T-helper 22 cell (primary cell): ENCODE results near the gene COL5A1.

Experiments used
- DNase-seq: peaks from one replicate; pipeline ENCODE4 v3.0.0-alpha.2; 2020; ENCODE audit warnings: low read depth

The COL5A1 gene

DNA sequence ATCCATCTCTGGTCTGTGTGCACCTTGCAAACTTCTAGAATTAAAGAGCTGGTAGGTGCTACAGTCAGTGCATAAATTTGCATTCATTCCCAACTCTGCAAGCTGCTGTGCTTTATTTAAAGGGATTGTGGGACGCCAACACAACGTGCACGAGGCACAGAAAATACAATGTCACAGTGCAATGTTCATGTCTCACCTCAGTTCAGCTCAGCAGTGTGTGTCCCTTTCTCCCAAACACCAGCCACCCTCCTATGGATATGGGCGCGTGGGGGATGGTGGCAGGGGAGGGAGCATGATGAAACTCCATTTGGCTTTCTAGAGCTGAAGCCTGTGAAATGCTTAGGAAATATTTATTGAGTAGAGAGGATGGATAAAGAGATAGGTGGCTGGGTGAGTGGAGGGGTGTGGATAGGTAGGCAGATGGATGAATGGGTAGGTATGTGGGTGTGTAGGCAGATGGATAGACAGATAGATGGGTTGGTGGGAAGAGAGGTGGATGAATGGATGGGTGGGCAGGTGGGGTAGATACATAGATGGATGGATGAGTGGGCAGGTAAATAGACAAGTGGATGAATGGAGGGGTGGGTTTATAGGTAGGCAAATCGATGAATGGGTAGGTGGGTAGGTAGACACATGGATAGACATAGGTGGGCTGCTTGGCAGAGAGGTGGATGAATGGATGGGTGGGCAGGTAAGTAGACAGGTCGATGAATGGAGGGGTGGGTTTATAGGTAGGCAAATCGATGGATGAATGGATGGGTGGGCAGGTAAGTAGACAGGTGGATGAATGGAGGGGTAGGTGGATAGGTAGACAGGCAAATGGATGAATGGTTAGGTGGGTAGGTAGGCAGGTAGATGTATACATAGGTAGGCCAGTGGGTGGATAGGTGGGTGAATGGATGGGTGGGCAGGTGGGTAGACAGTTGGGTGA is 146.3 kb downstream of the COL5A1 start:
- no peak for DNase-seq

DNA sequence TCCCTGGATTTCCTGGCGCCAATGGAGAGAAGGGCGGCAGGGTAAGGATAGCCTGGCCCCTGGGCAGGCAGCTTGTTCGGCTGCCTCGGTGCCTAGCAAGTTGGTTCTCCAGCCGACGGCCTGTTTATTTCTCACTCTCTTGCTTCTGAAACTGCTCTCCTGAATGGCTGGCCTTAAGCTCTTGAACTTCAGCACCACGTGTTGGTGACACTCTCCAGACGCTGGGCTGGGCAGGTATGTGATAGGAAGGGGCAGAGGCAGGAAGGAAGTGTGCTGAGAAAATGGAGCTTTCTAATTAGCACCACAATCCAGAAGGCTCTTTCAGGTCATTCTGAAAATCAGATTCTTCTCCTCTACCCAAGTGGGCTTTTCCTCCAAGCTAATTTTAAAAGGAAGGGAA is 147.6 kb downstream of the COL5A1 start:
- DNase-seq = no peak

DNA sequence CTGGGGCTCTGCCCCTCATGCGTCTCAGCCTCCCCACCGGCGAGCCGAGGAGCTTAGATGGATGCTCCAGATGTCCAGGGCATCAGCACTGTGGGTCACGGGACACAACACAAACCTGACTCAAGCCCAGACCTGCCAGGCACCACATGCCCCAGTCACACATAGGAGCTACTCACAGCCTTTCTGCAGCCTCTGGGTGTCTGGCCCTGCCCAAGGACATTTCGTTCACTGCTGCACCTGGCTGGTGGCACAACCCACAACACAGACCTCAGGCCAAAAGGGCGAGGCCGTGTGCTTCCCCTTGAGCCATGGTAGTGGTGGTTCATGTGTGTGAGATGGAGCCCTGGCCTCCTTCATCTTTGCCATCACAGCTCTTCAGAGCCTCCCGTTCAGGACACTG is 149.4 kb downstream of the COL5A1 start:
- no peak for DNase-seq

DNA sequence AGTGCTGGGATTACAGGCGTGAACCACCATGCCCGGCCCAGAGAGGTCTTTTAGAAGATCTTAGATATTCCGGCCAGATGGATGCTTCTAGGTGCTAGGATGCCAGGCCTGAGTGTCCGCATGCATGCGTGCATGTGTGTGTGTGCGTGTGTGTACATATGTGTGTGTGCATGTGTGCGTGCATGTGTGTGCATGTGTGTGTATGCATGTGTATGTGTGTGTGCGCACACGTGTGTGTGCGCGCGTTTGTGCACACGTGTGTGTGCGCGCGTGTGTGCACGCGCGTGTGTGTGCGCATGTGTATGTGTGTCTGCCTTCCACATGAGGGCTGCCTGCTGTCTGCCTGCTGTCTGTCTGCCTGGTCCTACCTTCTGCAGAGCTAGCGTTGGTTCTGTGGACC is 151.0 kb downstream of the COL5A1 start:
- no peak for DNase-seq

DNA sequence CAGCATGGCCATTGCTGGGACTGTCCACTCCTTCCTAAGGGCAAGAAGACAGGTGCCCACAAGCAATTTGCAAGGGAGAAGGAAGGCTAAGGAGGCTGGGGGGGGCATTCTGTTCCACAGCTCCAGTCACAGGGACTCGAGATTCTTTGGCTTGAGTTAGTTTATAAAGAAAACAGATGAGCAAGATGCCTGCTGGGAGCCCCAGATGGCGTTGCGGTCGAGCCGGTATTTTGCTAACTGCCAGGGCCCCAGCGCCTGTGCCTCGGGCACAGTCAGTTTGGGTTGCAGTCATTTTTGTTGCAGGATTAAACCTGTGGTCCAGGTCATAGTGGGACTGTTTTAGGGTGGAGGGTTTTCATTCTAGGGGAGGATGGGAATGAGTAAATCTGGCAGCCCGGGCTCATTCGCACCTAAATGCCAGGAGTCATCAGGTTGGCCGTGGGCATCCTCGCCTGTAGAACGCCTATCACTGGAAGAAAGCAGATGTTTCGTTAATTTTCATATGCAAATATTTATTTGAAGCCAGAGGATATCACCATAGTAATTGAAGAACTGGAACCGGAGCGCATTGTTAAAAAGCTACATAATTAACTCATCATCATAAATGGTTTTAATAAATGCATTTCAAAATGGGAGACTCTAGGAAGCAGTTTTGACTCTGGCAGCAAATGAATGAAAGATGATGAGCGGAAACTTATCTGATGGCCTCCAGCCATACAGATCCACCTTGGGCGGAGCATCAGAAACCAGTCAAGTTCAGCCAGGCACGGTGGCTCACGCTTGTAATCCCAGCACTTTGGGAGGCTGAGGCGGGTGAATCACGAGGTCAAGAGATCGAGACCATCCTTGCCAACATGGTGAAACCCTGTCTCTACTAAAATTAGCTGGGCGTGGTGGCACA is 151.9 kb downstream of the COL5A1 start:
- no peak for DNase-seq

DNA sequence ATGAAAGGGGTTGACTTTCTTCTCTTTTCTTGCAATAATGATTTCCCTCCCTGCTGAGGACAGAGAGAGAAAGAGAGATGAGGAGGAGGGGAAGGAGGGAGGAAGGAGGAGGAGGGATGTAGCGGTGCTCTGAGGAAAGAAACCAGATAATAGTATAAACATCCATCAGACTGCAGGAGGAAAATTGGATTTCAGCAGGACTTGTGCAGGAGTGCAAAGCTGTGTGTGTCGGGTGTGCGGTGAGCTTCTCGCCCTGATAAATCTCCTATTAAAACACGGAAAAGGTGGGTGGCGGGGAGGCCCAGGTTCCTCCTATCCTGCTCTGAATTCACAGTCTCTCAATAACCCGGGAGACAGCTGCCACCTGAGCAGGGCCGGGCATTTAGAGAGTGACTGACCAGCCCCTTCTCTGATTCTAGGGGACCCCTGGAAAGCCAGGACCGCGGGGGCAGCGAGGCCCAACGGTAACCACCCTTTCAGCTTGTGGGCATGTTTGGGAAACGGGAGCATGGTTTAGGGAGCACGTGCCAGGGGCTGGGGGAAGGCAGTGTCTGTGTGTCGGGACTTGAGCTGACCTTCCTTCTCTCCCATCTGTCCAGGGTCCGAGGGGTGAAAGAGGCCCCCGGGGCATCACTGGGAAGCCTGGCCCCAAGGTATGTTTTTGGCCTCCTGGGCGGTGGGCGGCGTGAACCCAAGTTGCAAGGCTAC is 153.2 kb downstream of the COL5A1 start:
- DNase-seq = no peak

DNA sequence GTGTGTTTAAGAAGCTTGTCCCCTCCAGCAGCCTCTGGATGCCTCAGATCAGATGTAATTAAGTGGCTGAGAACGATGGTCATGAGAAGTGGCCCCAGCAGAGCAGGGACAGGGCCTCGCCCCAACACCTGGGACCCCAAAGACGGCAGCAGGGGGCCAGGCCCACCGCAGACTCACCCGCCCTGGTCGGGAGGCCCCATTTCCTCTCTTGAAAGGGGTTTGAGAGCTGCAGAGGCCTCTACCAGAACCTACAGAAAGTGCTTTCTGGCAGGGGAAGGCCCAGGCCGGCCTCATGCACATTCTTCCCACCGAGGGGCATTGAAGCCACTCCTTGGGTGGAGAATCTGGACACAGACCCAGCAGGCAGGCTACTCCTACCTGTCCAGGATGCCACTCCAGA is 153.8 kb downstream of the COL5A1 start:
- DNase-seq = no peak

DNA sequence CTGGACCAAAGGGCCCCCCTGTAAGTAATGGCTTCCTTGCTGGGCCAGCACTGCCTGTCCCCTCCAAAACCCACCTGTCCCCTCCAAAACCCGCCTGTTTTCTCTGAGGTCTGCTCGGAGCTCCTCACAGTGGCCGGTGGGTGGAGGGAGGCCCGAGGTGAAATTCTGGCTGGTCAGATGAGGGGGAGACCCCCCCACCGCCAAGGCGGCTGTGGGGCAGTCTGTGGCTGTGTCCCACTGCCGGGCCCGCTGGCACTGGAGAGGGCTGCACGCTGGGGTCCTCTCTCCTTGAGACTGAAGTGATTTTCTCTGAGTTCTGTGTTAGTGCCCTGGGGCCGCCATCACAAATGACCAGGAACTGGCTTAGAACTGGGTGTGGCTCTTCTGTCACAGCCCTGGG is 155.3 kb downstream of the COL5A1 start:
- no peak for DNase-seq

DNA sequence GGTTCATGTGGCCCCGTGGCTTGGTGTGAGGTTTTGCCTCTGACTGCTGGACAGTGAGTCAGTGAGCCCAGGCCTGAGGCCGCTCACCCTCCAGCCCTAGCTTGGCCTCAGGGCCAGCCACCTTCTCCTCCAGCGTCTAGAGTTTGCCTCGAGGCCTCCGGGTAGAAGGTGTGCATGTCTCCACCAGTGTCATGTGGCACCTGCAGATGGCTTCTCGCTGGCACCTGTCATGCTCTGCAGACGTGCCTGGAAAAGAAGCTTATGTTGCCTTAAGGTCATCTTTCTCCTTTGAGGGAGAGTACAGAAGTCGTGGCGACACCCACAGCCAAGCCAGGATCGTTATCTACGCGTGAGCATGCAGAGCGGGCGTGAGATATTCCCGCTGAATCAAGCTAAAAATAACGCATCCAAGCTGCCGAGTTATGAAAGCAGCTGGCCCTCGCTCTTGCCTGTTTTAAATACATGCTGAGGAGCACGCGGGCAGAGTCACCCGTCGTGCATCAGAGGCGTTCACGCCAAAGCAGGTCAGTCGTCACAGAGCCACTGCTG is 159.3 kb downstream of the COL5A1 start:
- no peak for DNase-seq

DNA sequence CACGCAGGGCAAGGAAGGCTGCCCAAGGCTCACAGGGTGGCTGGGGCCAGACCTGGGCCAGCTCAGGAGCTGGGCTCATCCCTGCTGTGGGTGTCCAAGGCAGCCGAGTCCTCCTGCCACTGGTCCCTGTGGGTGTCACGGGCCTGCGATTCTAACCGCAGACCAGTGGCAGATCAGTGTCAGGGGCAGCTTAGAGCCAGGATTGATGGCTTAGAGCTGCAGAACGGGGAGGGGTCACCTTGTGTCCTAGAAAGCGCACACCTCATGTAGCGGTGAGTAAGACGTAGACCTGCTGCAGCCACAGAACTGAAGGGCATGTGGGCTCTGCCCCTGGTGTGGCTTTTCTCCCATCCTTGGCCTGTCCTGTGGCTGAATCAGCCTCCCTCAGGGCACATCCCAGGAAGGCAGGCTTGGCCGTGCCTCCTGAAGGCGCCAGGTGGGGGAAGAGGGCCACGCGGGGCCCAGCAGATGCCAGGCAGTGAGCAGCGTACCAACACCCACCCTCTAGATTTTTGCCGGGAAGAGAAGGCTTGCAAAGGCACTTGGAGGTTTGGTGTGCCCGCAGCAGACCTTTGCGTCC is 160.7 kb downstream of the COL5A1 start:
- no peak for DNase-seq

DNA sequence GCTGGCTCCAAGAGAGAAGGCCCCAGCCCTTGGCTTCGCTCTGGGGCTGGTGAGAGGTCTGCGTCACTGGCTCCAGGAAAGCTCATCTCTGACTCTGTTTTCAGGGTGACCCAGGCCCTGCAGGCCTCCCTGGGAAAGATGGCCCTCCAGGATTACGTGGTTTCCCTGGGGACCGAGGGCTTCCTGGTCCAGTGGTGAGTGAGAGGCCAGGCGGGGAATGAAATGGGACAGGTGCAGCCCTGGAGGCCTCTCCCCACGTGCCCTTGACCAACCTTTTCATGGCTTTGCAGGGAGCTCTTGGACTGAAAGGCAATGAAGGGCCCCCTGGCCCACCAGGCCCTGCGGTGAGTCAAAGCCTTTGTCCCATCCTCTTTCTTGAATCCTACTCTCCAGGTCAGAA is 163.3 kb downstream of the COL5A1 start:
- no peak for DNase-seq

DNA sequence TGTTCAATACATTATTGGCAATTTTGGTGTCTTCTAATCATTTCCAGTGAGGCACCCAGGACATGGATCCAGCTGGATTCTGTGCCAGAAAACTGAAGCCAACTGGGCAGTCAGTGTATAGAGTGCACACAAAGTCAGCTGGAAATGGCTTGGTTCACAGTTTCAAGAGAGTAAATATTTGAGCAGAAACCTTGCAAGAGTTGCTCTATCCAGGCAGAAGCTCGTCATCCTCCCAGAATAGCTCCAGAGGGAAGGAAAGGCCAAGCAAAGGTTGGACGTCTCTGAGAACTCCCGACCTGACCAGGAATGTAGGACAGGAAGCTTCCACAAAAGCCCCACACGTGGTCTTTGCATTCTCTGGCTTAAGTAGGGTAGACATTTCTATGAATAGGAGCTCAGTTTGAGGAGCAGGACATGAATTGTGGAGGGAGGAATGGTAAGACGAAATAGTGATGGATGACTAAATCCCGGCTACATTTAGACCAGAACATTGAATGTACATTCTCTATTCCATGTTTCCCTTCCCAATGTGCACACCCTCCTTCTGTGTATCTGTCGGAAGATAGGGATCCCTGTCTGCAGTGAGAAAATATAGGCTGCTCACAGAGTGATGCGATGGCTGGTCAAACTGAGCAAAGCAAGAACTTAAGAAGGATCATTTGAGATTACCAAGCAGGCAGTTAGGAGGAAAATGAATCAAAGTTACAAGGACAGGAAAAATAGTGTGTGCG is 166.3 kb downstream of the COL5A1 start:
- DNase-seq = no peak

DNA sequence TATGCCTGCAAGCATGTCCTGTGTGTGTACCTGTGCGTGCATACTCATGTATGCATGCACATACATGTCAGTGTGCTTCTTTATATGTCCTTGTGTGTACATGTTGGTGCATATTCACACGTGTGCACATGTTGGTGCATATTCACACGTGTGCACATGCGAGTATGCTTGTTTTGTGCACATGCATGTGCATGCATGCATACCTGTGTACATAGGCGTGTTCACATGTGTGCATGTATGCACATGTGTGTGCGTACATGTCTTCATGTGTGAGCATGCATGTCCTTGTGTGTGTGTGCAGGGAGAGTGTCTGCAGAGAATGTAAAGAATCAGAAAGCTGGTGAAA is 166.8 kb downstream of the COL5A1 start:
- DNase-seq = no peak

DNA sequence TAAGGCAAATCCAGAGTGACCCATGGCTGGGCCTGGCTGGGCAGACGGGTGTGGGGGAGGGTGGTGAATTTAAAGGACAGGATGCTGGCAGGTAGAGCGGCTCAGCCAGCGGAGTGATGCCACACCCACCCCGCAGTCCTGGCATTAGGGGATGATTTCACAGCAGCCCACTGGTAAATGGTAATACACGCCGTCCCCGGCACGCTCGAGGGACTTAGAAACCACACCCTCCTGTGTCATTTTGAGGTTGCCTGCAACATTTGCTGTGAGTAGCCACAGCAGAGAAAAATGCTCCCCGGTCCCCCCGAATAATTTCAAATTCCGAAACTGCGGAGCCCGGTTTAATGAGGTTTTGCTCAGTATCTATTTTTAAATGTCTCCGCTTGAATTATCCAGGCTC is 167.7 kb downstream of the COL5A1 start:
- DNase-seq = no peak

DNA sequence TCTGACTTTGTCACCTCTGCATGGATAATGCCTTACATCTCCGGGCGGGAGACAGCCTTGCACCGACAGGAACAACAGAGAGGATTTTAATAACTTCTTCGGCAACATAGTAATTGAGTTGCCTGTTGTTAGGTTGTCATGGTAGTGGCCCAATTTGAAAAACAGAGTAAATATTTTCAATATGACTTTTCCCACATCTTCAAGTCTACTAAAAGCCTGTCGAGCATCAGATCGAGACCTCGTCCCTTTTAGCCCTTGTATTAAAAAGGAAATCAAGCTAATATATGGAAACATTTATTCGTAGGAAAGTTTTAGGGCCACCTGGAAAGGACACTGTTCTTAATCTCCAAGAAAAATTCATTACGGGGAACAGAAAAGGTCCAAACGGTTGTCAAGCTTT is 168.2 kb downstream of the COL5A1 start:
- no peak for DNase-seq

DNA sequence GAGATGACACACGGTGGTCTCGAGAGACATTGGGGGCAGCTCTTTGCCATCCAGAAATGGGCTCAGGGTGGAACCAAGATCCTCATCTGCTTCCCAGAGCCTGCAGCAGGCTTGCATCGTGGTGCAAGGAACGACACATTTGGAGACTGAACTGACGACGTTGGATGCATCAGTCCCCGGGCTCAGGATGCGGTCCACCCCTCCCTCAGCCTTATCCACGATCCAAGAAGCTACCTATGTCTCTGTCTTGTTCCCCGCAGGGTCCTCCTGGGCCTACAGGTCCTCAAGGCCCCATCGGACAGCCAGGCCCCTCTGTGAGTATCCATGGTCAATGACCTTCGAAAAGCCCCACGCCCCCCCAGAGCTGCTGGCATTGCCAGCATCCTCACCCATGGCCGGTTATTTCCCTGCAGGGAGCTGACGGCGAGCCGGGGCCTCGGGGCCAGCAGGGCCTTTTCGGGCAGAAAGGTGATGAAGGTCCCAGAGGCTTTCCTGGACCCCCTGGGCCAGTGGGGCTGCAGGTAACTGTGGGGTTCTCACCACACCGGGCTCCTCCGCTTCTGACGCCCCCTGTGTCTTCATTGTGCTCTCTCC is 169.6 kb downstream of the COL5A1 start:
- DNase-seq = no peak

DNA sequence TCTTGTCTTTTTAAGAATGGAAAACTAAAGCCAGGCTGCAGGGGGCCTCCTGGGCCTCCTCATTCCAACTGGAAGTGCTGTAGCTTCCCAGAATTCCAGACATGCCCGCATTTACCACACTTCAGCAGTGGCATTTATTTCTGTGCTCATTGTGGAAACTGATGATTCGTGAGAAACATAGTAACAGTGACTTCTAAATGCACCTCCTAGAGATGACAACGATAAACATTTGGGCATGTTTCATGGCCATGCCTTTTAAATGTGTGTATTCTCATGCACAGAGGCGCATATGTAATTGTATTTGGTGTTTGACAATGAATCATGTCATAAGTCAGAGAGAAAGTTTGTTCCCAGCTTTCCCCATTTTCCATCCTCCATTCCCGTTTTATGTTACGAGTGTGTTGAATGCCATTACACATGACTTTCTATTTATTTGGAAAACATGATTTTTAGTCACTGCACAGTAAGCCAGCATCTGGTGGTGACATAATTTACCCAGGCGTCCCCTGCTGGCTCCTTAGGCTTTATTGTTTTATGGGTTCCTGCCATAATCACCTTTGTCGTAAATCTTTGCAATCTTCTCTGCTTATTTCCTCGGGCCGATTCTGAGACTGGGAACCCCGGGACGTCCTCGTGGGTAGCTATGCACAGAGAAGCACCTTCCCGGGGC is 170.2 kb downstream of the COL5A1 start:
- no peak for DNase-seq

DNA sequence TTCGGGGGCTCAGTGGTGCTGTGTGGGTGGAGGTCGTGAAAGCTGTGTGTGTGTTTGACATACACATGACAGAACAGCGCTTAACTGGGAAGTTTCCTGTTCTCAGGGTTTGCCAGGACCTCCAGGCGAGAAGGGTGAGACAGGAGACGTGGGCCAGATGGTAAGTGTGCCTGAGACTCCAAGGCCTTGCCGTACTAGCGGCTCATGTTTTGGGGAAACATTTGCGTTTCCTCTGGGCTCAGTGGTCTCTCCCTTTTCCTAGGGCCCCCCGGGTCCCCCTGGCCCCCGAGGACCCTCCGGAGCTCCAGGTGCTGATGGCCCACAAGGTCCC is 170.7 kb downstream of the COL5A1 start:
- no peak for DNase-seq

DNA sequence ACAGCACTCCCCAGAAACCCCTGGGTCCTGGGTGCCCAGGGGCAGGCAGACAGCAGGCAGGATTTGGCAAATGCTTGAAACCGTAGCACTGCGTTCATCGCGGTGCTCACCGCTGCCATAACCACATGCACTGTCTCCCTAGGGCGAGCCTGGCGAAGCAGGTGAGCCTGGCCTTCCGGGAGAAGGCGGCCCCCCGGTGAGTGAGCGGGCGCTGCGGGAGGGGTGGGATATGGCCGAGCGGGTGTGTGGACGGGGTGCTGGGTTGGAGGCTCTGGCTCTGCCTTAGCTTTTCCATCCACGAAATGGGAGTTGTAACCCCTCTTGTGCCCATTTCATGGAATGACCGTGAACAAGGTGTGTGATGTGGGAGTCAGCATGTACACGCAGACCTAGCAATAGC is 172.2 kb downstream of the COL5A1 start:
- no peak for DNase-seq

DNA sequence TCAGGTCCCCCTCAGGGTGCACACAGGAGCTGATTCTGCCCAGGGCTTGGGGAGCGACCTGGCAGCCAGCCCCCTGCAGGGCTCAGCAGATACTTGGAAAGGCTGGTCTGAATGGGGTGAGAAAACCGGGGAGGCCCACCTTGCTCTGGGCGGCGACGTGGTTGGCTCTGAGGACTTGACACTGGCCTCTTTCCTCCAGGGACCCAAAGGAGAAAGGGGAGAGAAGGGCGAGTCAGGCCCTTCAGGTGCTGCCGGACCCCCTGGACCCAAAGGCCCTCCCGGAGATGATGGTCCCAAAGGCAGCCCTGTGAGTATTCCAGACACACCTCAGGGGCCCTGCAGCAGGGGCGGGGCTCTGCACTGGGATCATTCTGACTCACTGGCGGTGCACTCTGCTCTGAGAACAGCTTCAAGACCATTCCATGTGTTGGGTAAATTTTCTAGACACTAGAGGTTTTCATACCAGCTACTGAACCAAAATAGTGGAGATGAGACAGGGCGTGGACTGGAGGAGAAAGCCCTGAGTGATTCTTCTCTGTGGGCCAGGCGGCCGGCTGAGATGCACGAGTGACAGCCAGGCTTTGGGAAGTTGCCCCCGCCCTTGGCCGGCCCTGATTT is 173.1 kb downstream of the COL5A1 start:
- no peak for DNase-seq
